Gastroesophageal sphincter (tissue), 4 donors: ENCODE results near the gene NSD2. TPM values are rescaled to one million over a fixed set of nuclear protein-coding genes. Genes with fewer than 3 reads are reported as not detected.
A peak's percentile ranks its signal among the peaks of the same experiment; 100 is the strongest.

Experiments used
- ATAC-seq: fragments of 150-250 bp; one replicate; pipeline ENCODE4 v1.9.1; 2016; ENCODE audit warnings: mild to moderate bottlenecking, moderate library complexity
- H3K27ac ChIP-seq, 4 donors: fragments of 200-600 bp; sonication (generic) in 3 of 4; 1 replicate in 3 of 4; 2 replicates in 1 of 4; pipeline ENCODE4 v1.5.1; 2016 to 2019
- H3K27me3 ChIP-seq: fragments of 200-600 bp; sonication (generic); one replicate; pipeline ENCODE4 v1.5.1; 2019
- H3K36me3 ChIP-seq, 2 donors: fragments of 200-600 bp; sonication (generic); one replicate each; pipeline ENCODE4 v1.5.1; 2019; ENCODE audit warnings: control low read depth in 1 of 2
- H3K4me1 ChIP-seq, 3 donors: fragments of 200-600 bp; sonication (generic); 1 replicate in 2 of 3; 2 replicates in 1 of 3; pipeline ENCODE4 v1.5.1; 2016 to 2019; ENCODE audit warnings: control low read depth in 2 of 3
- H3K4me3 ChIP-seq, 2 donors: fragments of 200-600 bp; sonication (generic); one replicate each; pipeline ENCODE4 v1.5.1; 2019; ENCODE audit warnings: mild to moderate bottlenecking in 1 of 2, moderate library complexity in 1 of 2
- H3K9me3 ChIP-seq, 3 donors: fragments of 200-600 bp; sonication (generic); one replicate each; pipeline ENCODE4 v1.5.1; 2017 to 2019; ENCODE audit warnings: control low read depth in 2 of 3
- CTCF ChIP-seq, 4 experiments: fragments of 200-600 bp in 2 of 4; fragments of 450-650 bp in 2 of 4; sonication (generic) in 1 of 4; IDR thresholded peaks; one replicate each; pipeline ENCODE4 v1.5.1; 2017 to 2019; ENCODE audit warnings: antibody characterized with exemption in 4 of 4, mild to moderate bottlenecking in 2 of 4, moderate library complexity in 2 of 4
- EP300 ChIP-seq: sonication (generic); formaldehyde crosslinking; IDR thresholded peaks from one replicate; pipeline ENCODE4 v1.6.1; 2017; ENCODE audit warnings: antibody characterized with exemption, mild to moderate bottlenecking
- POLR2A ChIP-seq, 2 donors: fragments of 450-650 bp; IDR thresholded peaks; one replicate each; pipeline ENCODE4 v1.6.1; 2017; ENCODE audit warnings: antibody characterized with exemption in 2 of 2, mild to moderate bottlenecking in 2 of 2, moderate library complexity in 1 of 2
- POLR2AphosphoS5 ChIP-seq: sonication (generic); formaldehyde crosslinking; IDR thresholded peaks from one replicate; pipeline ENCODE4 v1.6.1; 2017; ENCODE audit warnings: antibody characterized with exemption
- WGBS, 2 donors: methylation state at CpG; one replicate each; pipeline ENCODE4 v1.1.5; 2018; ENCODE audit warnings: low coverage in 1 of 2; 5-methylcytosine and 5-hydroxymethylcytosine counted together
- total RNA-seq, 4 donors: library from RNA; depleted of rRNA; stranded (reverse); fragments of >200 nt; gene quantifications; one replicate each; pipeline ENCODE4 v1.1.0, GENCODE V29; 2016

The NSD2 gene
- total RNA-seq, 4 donors from 2014 or later: 37.8 to 47.3 (median 39.4) TPM

- Histone ChIP-seq H3K4me1 (peaks cover 0 to 13% (median 3%) of the 10 kb centered on the region in 3 donors), H3K27me3 (peaks cover 62% of the 10 kb centered on the region), H3K27ac (no peak overlapping the region), H3K9me3 (no peaks in the 10 kb centered on the region), H3K36me3 (no peaks in the 10 kb centered on the region), H3K4me3 (no peak overlapping the region)
- WGBS, 2 donors: 62% methylated on average over 3 of the region's 7 CpGs; no CpG with 5 or more reads in 1 of the 2 donors
- ATAC-seq: no peak
- TF ChIP-seq POLR2AphosphoS5 (no peak), CTCF (IDR thresholded peaks at IDR 0.05) (no peak), POLR2A (IDR thresholded peaks at IDR 0.05) (no peak), EP300 (no peak)
Measured at GRCh38 chr4:1866189-1866661, 5.0 kb upstream of the NSD2 start.

GRCh38 chr4:1868293-1868692 lies 2.9 kb upstream of the NSD2 start:
- WGBS, 2 donors: 64 to 100% methylated on average over 2 to 3 of the region's 5 CpGs
- Histone ChIP-seq H3K27me3 (peaks cover 44% of the 10 kb centered on the region), H3K27ac (no peak overlapping the region), H3K9me3 (no peaks in the 10 kb centered on the region), H3K4me1 (peaks cover 0 to 21% (median 8%) of the 10 kb centered on the region in 3 donors), H3K36me3 (no peaks in the 10 kb centered on the region), H3K4me3 (no peak overlapping the region)
- ATAC-seq: no peak
- TF ChIP-seq POLR2AphosphoS5: no peak
- TF ChIP-seq POLR2A (IDR thresholded peaks at IDR 0.05): no peak
- TF ChIP-seq EP300: no peak
- TF ChIP-seq CTCF (IDR thresholded peaks at IDR 0.05): no peak

GRCh38 chr4:1868912-1869311 lies 2.3 kb upstream of the NSD2 start:
- Histone ChIP-seq H3K27ac (no peak overlapping the region), H3K36me3 (no peaks in the 10 kb centered on the region), H3K4me1 (peaks cover 0 to 28% (median 8%) of the 10 kb centered on the region in 3 donors), H3K9me3 (no peaks in the 10 kb centered on the region), H3K27me3 (peaks cover 38% of the 10 kb centered on the region), H3K4me3 (no peak overlapping the region)
- no peak for ATAC-seq
- WGBS, 2 donors: 80 to 100% methylated on average over 1 to 2 of the region's 3 CpGs
- TF ChIP-seq EP300 (no peak), POLR2AphosphoS5 (no peak), POLR2A (IDR thresholded peaks at IDR 0.05) (no peak), CTCF (IDR thresholded peaks at IDR 0.05) (no peak)

- no peak for ATAC-seq
- no peaks in the 10 kb centered on the region for H3K36me3 ChIP-seq
- H3K4me3 ChIP-seq: peak overlapping the region; percentile 84 to 94
- H3K4me1 ChIP-seq: peaks cover 0 to 28% (median 8%) of the 10 kb centered on the region in 3 donors
- H3K27me3 ChIP-seq: peaks cover 30% of the 10 kb centered on the region
- WGBS, 2 donors: 69 to 82% methylated on average over 8 to 13 of the region's 19 CpGs
- no peak for TF ChIP-seq EP300
- no peak for TF ChIP-seq POLR2AphosphoS5
- H3K9me3 ChIP-seq: no peaks in the 10 kb centered on the region
- H3K27ac ChIP-seq: peak overlapping the region; percentile 96 to 100 (median 99)
Measured at GRCh38 chr4:1869530-1870327, 1.5 kb upstream of the NSD2 start.

- Histone ChIP-seq H3K27ac (peak overlapping the region; percentile 96 to 100 (median 99)), H3K9me3 (no peaks in the 10 kb centered on the region), H3K36me3 (no peaks in the 10 kb centered on the region), H3K27me3 (peaks cover 24% of the 10 kb centered on the region), H3K4me1 (peaks cover 0 to 28% (median 8%) of the 10 kb centered on the region in 3 donors), H3K4me3 (peak overlapping the region; percentile 84 to 94)
- ATAC-seq: peak; percentile 75
- TF ChIP-seq EP300 (no peak), POLR2AphosphoS5 (no peak), POLR2A (IDR thresholded peaks at IDR 0.05) (no peak), CTCF (IDR thresholded peaks at IDR 0.05) (no peak)
- WGBS, 2 donors: no CpG with 5 or more reads among the region's 22 CpGs
Measured at GRCh38 chr4:1870328-1870577, 940 bp upstream of the NSD2 start.
